Measurements from ENCODE around the gene AP1M2. TPM values are rescaled to one million over a fixed set of nuclear protein-coding genes. Genes with fewer than 3 reads are reported as not detected.
"Not testable (repeated sequence)": the region's sequence is repeated elsewhere in the genome, so short reads cannot be mapped to it uniquely, and the experiment has no call there.

AP1M2 gene
- total RNA-seq, 1 experiment from 2014 or later = 77.9 TPM

- BruUV-seq (replicated peaks) = no TSS peak
- TF ChIP-seq CTCF (IDR thresholded peaks at IDR 0.05; ENCODE audit: unreplicated experiment) = no peak
- Mint-ChIP-seq H3K36me3 (ENCODE audit: insufficient read depth, unreplicated experiment) (peaks cover 17% of the 10 kb centered on the region), H3K4me1 (ENCODE audit: low read depth, unreplicated experiment) (no peaks in the 10 kb centered on the region), H3K9me3 (ENCODE audit: low read depth, unreplicated experiment) (no peaks in the 10 kb centered on the region), H3K27ac (ENCODE audit: unreplicated experiment) (no peak overlapping the region), H3K4me3 (ENCODE audit: low read depth, unreplicated experiment) (peak overlapping the region; percentile 73), H3K27me3 (ENCODE audit: unreplicated experiment) (peaks cover 18% of the 10 kb centered on the region)
- no peak for DNase-seq
- CTCF ChIA-PET = no interaction called here
- intact Hi-C loops (cut with micrococcal nuclease; ENCODE audit: unreplicated experiment) = no loop called here
Measured at GRCh38 chr19:10543059-10543419, 44.1 kb downstream of the AP1M2 start.

GRCh38 chr19:10539016-10539415 lies 48.1 kb downstream of the AP1M2 start:
- peaks cover 31% of the 10 kb centered on the region for H3K27me3 Mint-ChIP-seq (ENCODE audit: unreplicated experiment)
- H3K36me3 Mint-ChIP-seq (ENCODE audit: insufficient read depth, unreplicated experiment); H3K4me1 Mint-ChIP-seq (ENCODE audit: low read depth, unreplicated experiment); H3K9me3 Mint-ChIP-seq (ENCODE audit: low read depth, unreplicated experiment); H3K4me3 Mint-ChIP-seq (ENCODE audit: low read depth, unreplicated experiment); DNase-seq; intact Hi-C loops (cut with micrococcal nuclease; ENCODE audit: unreplicated experiment); BruUV-seq (replicated peaks); H3K27ac Mint-ChIP-seq (ENCODE audit: unreplicated experiment): not testable (repeated sequence)
- CTCF ChIA-PET = interaction anchor here (0.6 kb wide), 1 partner anchor 110 kb away, joined by 6 read pairs; no protein-coding TSS in a partner anchor

- no TSS peak for BruUV-seq (replicated peaks)
- intact Hi-C loops (cut with micrococcal nuclease; ENCODE audit: unreplicated experiment) = no loop called here
- CTCF ChIA-PET = interaction anchor here (0.6 kb wide), 1 partner anchor 110 kb away, joined by 6 read pairs; no protein-coding TSS in a partner anchor
- Mint-ChIP-seq H3K27me3 (ENCODE audit: unreplicated experiment) (peaks cover 31% of the 10 kb centered on the region), H3K36me3 (ENCODE audit: insufficient read depth, unreplicated experiment) (peaks cover 2% of the 10 kb centered on the region), H3K9me3 (ENCODE audit: low read depth, unreplicated experiment) (no peaks in the 10 kb centered on the region), H3K4me1 (ENCODE audit: low read depth, unreplicated experiment) (no peaks in the 10 kb centered on the region), H3K27ac (ENCODE audit: unreplicated experiment) (no peak overlapping the region), H3K4me3 (ENCODE audit: low read depth, unreplicated experiment) (no peak overlapping the region)
- TF ChIP-seq CTCF (IDR thresholded peaks at IDR 0.05; ENCODE audit: unreplicated experiment) = no peak
- DNase-seq = no peak
Measured at GRCh38 chr19:10538204-10538983, 48.7 kb downstream of the AP1M2 start.

GRCh38 chr19:10537668-10538067 lies 49.4 kb downstream of the AP1M2 start:
- H3K27ac Mint-ChIP-seq (ENCODE audit: unreplicated experiment) = no peak overlapping the region
- H3K4me1 Mint-ChIP-seq (ENCODE audit: low read depth, unreplicated experiment) = no peaks in the 10 kb centered on the region
- no peaks in the 10 kb centered on the region for H3K9me3 Mint-ChIP-seq (ENCODE audit: low read depth, unreplicated experiment)
- no TSS peak for BruUV-seq (replicated peaks)
- H3K36me3 Mint-ChIP-seq (ENCODE audit: insufficient read depth, unreplicated experiment) = no peaks in the 10 kb centered on the region
- intact Hi-C loops (cut with micrococcal nuclease; ENCODE audit: unreplicated experiment) = no loop called here
- no peak for TF ChIP-seq CTCF (IDR thresholded peaks at IDR 0.05; ENCODE audit: unreplicated experiment)
- H3K27me3 Mint-ChIP-seq (ENCODE audit: unreplicated experiment) = peaks cover 31% of the 10 kb centered on the region
- CTCF ChIA-PET = interaction anchor here (0.6 kb wide), 1 partner anchor 107 kb away, joined by 3 read pairs; no protein-coding TSS in a partner anchor
- no peak overlapping the region for H3K4me3 Mint-ChIP-seq (ENCODE audit: low read depth, unreplicated experiment)
- DNase-seq = no peak

- DNase-seq = no peak
- intact Hi-C loops (cut with micrococcal nuclease; ENCODE audit: unreplicated experiment) = no loop called here
- Mint-ChIP-seq H3K4me1 (ENCODE audit: low read depth, unreplicated experiment) (no peaks in the 10 kb centered on the region), H3K9me3 (ENCODE audit: low read depth, unreplicated experiment) (no peaks in the 10 kb centered on the region), H3K27ac (ENCODE audit: unreplicated experiment) (no peak overlapping the region), H3K27me3 (ENCODE audit: unreplicated experiment) (peaks cover 27% of the 10 kb centered on the region), H3K36me3 (ENCODE audit: insufficient read depth, unreplicated experiment) (no peaks in the 10 kb centered on the region), H3K4me3 (ENCODE audit: low read depth, unreplicated experiment) (no peak overlapping the region)
- CTCF ChIA-PET = no interaction called here
- no peak for TF ChIP-seq CTCF (IDR thresholded peaks at IDR 0.05; ENCODE audit: unreplicated experiment)
- BruUV-seq (replicated peaks) = no TSS peak
Measured at GRCh38 chr19:10535613-10536012, 51.5 kb downstream of the AP1M2 start.

Measured in Calu3 (cell line).